HG02571 (cell line): ENCODE data around the gene DMRTA2.

Source experiments
- ATAC-seq: cut with Tn5 transposase; IDR thresholded peaks from one replicate; pipeline ENCODE4 v1.9.1; 2021; ENCODE audit warnings: mild to moderate bottlenecking, moderate library complexity; ENCODE audit not compliant: unreplicated experiment

DMRTA2 gene

DNA sequence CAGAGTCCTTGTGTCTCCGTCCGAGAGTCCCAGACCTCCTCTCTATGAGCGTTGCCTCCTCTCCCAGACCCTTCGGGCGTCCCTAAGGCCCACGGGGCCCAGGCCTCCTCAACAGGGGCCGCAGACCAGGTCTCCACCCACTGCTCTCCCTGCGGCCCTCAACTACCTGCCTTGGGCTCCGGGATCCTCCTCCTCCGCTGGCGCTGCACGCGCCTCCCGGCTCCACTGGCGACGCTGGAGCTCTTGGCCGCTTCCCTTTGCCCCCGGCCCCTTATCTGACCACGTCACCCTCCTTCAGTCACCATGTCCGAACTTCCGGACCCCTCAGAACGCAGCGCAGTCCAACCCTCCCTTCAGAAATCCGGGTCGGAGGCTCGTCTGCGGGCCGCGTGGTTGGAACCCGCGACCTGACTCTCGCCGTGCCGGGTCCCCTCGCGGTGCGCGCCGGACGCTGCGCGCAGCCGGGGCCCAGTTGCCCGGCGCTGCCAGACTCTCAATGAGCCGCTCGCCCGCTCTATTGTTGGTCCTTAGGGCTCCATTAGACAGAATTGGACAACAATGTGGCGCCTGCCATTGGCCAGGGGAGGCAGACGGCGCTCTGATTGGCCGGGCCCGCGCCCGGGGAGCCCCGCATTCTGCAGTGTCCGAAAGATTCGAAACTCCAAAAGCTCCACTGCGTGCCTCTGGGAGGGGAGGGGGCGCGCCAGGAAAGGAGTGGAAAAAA lies at the start of gene DMRTA2:
DMRTA2 (minus strand) TSS at position 498 of the 724 bp plus-strand sequence. CDS start 1,907 bp downstream, outside the sequence.
- no peak for ATAC-seq

DNA sequence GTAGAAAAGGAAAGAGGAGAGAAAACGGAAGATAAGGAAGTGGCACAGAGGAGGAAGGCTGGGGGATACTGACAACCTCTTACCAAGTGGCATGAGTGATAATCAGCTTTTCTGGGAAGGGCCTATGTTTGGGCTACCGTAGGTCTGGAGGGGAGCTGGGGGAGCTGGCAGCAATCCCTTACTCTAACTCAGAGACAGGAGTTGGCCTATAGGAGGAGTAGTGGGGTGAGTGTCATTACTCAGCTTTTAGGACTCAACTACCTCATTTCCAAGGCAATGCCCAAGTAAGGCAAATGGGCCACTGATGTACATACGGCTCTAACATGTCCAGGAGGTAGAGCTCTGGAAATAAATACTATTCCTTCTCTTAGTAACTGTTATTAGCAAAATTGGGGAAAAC lies 48.7 kb upstream of the DMRTA2 start:
- no peak for ATAC-seq

- no peak for ATAC-seq
Observed at GRCh38 chr1:50462964-50463363, 39.7 kb upstream of the DMRTA2 start.

DNA sequence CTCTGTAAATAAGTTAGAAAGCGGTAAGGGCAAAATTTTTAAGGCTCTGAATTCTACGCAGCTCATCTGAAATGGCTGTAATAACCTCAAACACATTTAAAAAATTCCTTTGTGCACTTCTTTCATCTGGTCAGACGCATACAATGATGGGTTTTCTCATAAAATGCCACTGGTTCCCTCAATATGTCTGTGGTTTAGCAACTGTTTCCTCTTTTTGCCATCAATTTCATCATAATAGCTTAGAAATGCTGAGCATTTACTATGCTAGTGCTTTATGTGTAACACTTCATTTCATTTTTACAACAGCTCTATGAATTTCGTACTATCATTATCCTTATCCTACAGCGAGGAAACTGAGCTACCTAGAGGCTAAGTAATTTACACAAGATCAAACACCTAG lies 35.3 kb upstream of the DMRTA2 start:
- no peak for ATAC-seq

GRCh38 chr1:50454911-50455310 lies 31.7 kb upstream of the DMRTA2 start:
- no peak for ATAC-seq

GRCh38 chr1:50453266-50453665 lies 30.0 kb upstream of the DMRTA2 start:
- no peak for ATAC-seq

DNA sequence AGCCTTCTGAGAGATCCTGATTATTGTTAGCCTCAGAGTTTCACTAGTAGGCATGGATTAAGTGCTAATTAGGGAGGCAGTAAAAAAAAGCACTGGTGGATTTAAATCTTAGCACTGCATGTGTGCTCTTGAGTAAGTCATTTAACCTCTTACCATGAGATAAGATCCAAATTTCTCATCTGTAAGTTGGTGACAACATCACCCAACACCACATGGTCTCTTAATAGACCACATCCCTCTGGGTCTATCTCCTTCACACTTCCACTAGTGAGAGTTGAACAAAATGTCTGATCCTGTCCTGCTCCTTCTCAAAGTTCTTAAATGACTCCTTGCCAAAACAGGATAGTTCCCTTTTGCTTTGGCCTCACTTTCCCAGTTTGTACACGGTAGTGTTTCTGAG lies 29.5 kb upstream of the DMRTA2 start:
- no peak for ATAC-seq

DNA sequence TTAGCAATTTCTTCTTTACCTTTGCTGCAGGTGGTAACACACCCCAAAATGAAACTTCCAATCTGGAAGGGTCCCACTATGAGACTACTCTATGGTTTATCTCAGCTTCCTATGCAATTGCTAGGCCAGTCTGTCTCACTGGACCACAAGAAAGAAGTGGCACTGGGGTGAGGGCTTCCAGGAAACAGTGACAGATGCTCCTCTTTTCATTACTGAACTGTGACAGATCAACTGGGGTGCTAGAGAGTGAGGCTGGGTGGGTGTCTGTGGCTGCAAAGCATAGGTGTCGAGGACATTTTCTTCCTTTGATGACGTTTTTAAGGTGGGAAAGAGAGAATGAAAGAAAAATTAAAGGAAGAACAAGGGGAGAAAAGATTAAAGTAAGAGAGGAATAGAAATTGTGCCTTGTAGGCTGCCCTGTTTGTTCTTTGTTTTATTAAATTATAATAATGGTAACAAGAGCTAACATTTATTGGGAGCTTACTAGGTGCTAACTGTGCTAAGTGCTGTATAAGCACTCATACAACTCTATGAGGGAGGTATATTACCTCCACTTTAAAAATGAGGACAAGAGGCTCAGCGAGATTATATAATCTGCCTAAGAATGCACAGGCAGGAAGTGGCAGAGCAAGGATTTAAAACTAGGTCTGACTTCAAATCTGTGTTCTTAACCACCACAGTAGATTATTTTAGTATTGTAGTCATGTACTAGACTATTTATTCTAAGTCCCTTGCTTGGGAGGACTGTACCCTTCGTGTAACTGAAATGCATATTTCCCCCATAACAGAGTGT lies 27.8 kb upstream of the DMRTA2 start:
- ATAC-seq: no peak

- ATAC-seq: no peak
Observed at GRCh38 chr1:50447961-50448360, 24.7 kb upstream of the DMRTA2 start.

DNA sequence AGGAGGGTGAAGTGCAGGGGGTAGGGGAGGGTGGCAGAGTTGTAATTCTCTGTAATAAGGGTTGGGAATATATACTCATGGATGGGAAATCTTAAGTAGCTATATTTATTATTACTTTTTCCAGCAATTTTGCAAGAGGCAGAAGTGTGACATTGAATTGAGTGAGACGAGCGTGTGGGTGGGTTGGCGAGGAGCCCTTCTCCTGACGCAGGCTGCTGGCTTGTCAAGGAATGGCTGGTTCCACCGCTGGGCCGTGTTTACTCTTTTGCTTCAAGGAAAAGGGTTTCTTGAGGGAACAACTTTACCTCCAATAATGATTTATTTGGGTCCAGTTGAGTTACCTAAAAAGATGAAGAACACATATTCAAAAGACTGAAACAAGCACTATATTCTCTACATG lies 17.9 kb upstream of the DMRTA2 start:
- ATAC-seq: no peak

GRCh38 chr1:50438945-50439344 lies 15.7 kb upstream of the DMRTA2 start:
- no peak for ATAC-seq

DNA sequence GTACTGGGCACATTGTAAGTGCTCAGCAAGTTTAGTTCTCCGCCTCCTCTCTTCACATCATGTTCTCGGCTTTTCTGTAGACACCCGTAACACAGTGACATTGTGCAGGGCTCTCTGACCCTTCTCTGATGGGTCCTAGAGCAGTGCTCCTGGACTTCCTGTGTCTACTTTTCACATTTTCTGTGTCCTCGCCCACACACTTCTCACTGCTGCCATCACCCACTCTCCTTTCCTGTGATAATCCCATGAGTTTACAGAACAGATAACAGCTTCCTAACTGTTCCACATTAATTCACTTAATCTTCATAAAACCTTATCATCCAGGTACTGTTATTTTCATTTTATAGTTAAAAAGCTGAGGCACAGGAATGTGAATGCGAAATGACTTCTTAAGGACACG lies 13.2 kb upstream of the DMRTA2 start:
- ATAC-seq: no peak

DNA sequence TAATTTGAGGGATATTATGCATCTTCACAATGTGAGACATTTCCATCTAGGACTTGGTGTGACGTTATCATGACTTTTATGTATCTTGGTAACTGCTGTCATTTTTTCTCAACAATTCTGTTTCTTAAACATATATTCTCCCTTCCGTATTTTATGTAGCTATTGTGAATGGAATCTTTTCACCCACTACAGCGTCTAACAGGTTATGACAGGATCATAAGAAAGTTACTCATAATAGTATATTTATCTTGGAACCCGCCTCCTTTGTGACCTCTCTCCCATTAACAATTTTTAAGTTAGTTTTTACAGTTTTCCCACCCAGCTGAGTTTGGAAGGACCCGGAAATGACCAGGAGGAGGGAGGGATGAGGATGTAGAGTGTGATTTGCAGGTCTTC lies 6.8 kb upstream of the DMRTA2 start:
- ATAC-seq: no peak

DNA sequence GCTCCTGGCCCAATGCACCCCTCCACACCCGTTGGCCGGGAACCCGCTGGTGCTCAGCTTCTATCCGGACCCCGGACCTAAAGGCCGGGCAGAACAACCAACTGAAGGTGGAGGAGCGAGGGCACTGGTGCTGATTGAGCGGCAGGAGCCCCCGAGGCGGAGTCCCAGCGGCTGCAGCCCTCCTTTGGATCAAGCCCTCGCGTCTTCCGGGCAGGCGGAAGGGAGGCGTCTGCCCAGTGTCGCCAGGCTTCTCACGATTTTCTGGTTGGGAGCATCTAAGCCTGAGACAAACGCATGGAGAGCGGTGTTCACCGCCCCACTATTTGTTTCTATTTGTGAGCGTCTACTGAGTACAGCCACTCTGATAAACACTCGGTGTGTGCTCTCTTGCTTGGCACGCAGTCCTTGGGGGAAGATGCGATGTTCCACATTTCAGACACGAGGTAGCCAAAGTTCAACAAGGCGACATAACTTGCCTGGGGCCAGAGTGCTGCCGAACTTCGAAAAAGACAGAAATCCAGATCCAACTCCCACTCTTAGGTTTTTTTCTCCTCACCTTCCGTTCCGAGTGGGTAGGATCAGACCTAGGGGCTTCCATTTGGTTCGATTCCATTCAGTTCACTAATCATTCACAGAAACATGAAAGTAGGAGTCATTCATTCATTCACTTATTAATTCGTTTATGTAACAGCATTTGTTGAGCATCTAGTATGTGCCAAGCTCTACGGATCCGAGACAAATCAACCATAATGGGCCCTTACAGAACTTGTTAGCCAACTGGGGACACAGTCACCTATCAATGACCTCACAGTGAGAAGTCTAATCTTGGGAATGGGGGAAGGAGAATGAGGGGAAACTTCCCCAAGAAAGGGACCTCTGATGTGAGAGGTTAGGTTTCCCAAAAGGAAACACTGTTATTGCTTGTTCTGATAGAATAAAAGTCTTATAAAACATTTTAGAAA lies 4.9 kb upstream of the DMRTA2 start:
- ATAC-seq: no peak

- no peak for ATAC-seq
Observed at GRCh38 chr1:50427086-50427817, 4.0 kb upstream of the DMRTA2 start.

DNA sequence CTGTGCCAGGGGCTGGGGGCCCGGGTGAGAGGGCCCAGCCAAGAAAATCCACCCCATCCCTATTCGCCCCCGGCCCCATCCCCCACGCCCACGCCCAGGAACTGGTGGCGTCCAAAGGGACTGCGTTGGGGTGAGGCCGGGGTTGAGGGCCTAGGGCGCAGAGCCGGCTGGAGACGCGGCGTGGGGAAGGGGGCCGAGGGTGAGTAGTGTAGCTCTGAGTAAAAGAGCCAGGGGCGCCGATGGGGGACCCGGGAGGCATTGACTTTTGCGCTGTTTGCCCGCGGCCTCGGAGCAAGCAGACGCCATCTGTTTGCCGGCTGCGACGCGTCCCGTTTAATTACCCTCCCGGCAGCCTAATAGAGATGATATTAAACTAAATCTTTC lies 3.5 kb upstream of the DMRTA2 start:
- ATAC-seq: no peak

GRCh38 chr1:50426108-50426700 lies 3.0 kb upstream of the DMRTA2 start:
- no peak for ATAC-seq

- ATAC-seq: no peak
Observed at GRCh38 chr1:50425376-50426107, 2.3 kb upstream of the DMRTA2 start.

GRCh38 chr1:50424884-50425375 lies 1.7 kb upstream of the DMRTA2 start:
- no peak for ATAC-seq
